ENCODE data around the gene ELF4.

Gene ELF4

DNA sequence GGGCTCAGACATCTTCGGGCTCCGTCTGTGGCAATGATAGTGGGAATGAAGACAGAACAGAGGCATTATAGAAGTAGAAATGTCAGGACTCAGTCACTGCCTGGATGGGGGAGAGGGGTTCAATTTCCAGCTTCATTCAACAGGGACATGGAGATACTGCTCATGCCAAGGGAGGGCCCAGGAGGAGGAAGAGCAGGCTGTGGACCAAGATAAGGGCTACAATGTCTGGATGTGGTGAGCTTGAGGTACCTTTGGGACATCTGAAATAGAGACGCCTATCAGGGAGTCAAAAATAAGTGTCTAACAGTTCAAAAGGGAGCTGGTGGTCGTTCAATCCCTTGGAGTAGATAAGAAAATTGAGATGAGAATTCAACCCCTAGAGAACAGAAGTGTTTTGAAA is 34.5 kb downstream of the ELF4 start:
- Histone ChIP-seq H2AFZ (ENCODE audit: low read depth, low read length) (no peak overlapping the region), H3K4me3 (ENCODE audit: low read length) (no peak overlapping the region), H4K20me1 (ENCODE audit: insufficient read depth, low read length) (no peaks in the 10 kb centered on the region), H3K36me3 (replicated peaks; ENCODE audit: low read depth, low read length) (peaks cover 33% of the 10 kb centered on the region), H3K27ac (ENCODE audit: low read length) (no peak overlapping the region), H3K27me3 (ENCODE audit: low read depth, low read length) (no peaks in the 10 kb centered on the region), H3K9me3 (ENCODE audit: insufficient read depth, low read length) (no peaks in the 10 kb centered on the region), H3K4me2 (ENCODE audit: low read length) (no peak overlapping the region), H3K9ac (ENCODE audit: low read length) (no peak overlapping the region), H3K4me1 (ENCODE audit: low read length) (no peaks in the 10 kb centered on the region), H3K79me2 (ENCODE audit: low read length) (peaks cover 24% of the 10 kb centered on the region)
- no peak for TF ChIP-seq EZH2phosphoT487 (IDR thresholded peaks at IDR 0.05; ENCODE audit: low read depth)
- no peak for TF ChIP-seq CTCF (IDR thresholded peaks at IDR 0.05; ENCODE audit: low read depth, low read length)

GRCh38 chrX:130072345-130072740 is 38.0 kb downstream of the ELF4 start:
- no peak overlapping the region for H2AFZ ChIP-seq (ENCODE audit: low read depth, low read length)
- H3K36me3 ChIP-seq (replicated peaks; ENCODE audit: low read depth, low read length): peaks cover 46% of the 10 kb centered on the region
- no peaks in the 10 kb centered on the region for H3K9me3 ChIP-seq (ENCODE audit: insufficient read depth, low read length)
- H3K4me2 ChIP-seq (ENCODE audit: low read length): no peak overlapping the region
- no peak overlapping the region for H3K27ac ChIP-seq (ENCODE audit: low read length)
- H3K4me3 ChIP-seq (ENCODE audit: low read length): no peak overlapping the region
- H3K9ac ChIP-seq (ENCODE audit: low read length): no peak overlapping the region
- no peaks in the 10 kb centered on the region for H4K20me1 ChIP-seq (ENCODE audit: insufficient read depth, low read length)
- H3K4me1 ChIP-seq (ENCODE audit: low read length): no peaks in the 10 kb centered on the region
- TF ChIP-seq CTCF (IDR thresholded peaks at IDR 0.05; ENCODE audit: low read depth, low read length): no peak
- TF ChIP-seq EZH2phosphoT487 (IDR thresholded peaks at IDR 0.05; ENCODE audit: low read depth): no peak
- no peaks in the 10 kb centered on the region for H3K27me3 ChIP-seq (ENCODE audit: low read depth, low read length)
- H3K79me2 ChIP-seq (ENCODE audit: low read length): peaks cover 8% of the 10 kb centered on the region

- Histone ChIP-seq H3K4me1 (ENCODE audit: low read length) (no peaks in the 10 kb centered on the region), H3K36me3 (replicated peaks; ENCODE audit: low read depth, low read length) (peaks cover 51% of the 10 kb centered on the region), H3K79me2 (ENCODE audit: low read length) (peaks cover 4% of the 10 kb centered on the region), H3K4me2 (ENCODE audit: low read length) (no peak overlapping the region), H4K20me1 (ENCODE audit: insufficient read depth, low read length) (no peaks in the 10 kb centered on the region), H3K9ac (ENCODE audit: low read length) (no peak overlapping the region), H3K4me3 (ENCODE audit: low read length) (no peak overlapping the region), H2AFZ (ENCODE audit: low read depth, low read length) (no peak overlapping the region), H3K27me3 (ENCODE audit: low read depth, low read length) (no peaks in the 10 kb centered on the region), H3K27ac (ENCODE audit: low read length) (no peak overlapping the region), H3K9me3 (ENCODE audit: insufficient read depth, low read length) (no peaks in the 10 kb centered on the region)
- TF ChIP-seq EZH2phosphoT487 (IDR thresholded peaks at IDR 0.05; ENCODE audit: low read depth): no peak
- no peak for TF ChIP-seq CTCF (IDR thresholded peaks at IDR 0.05; ENCODE audit: low read depth, low read length)
Observed at GRCh38 chrX:130071611-130072344, 38.5 kb downstream of the ELF4 start.

GRCh38 chrX:130066975-130067615 is 43.2 kb downstream of the ELF4 start:
- no peaks in the 10 kb centered on the region for H3K27me3 ChIP-seq (ENCODE audit: low read depth, low read length)
- TF ChIP-seq CTCF (IDR thresholded peaks at IDR 0.05; ENCODE audit: low read depth, low read length) (no peak), EZH2phosphoT487 (IDR thresholded peaks at IDR 0.05; ENCODE audit: low read depth) (no peak)
- H3K79me2 ChIP-seq (ENCODE audit: low read length): no peaks in the 10 kb centered on the region
- H3K9me3 ChIP-seq (ENCODE audit: insufficient read depth, low read length): no peaks in the 10 kb centered on the region
- no peak overlapping the region for H2AFZ ChIP-seq (ENCODE audit: low read depth, low read length)
- no peak overlapping the region for H3K27ac ChIP-seq (ENCODE audit: low read length)
- no peaks in the 10 kb centered on the region for H4K20me1 ChIP-seq (ENCODE audit: insufficient read depth, low read length)
- no peak overlapping the region for H3K9ac ChIP-seq (ENCODE audit: low read length)
- H3K4me3 ChIP-seq (ENCODE audit: low read length): no peak overlapping the region
- no peak overlapping the region for H3K4me2 ChIP-seq (ENCODE audit: low read length)
- peaks cover 50% of the 10 kb centered on the region for H3K36me3 ChIP-seq (replicated peaks; ENCODE audit: low read depth, low read length)
- H3K4me1 ChIP-seq (ENCODE audit: low read length): no peaks in the 10 kb centered on the region

Data from OCI-LY3 (cell line).